Mucosa of gallbladder (tissue), 1 donor: ENCODE results near the gene FARSA. TPM values are rescaled to one million over a fixed set of nuclear protein-coding genes. Genes with fewer than 3 reads are reported as not detected.
"Not testable (repeated sequence)": the region's sequence is repeated elsewhere in the genome, so short reads cannot be mapped to it uniquely, and the experiment has no call there.

Source experiments
- DNase-seq: peaks from one replicate; pipeline ENCODE4 v3.0.0-alpha.2; 2020; ENCODE audit warnings: low spot score
- total RNA-seq: library from RNA; stranded (reverse); gene quantifications from one replicate; pipeline ENCODE4 v1.2.1, GENCODE V29; 2021
- donor health status: DM: no; HTN: no; CAD: no.

FARSA gene
- 54.0 TPM for total RNA-seq

DNA sequence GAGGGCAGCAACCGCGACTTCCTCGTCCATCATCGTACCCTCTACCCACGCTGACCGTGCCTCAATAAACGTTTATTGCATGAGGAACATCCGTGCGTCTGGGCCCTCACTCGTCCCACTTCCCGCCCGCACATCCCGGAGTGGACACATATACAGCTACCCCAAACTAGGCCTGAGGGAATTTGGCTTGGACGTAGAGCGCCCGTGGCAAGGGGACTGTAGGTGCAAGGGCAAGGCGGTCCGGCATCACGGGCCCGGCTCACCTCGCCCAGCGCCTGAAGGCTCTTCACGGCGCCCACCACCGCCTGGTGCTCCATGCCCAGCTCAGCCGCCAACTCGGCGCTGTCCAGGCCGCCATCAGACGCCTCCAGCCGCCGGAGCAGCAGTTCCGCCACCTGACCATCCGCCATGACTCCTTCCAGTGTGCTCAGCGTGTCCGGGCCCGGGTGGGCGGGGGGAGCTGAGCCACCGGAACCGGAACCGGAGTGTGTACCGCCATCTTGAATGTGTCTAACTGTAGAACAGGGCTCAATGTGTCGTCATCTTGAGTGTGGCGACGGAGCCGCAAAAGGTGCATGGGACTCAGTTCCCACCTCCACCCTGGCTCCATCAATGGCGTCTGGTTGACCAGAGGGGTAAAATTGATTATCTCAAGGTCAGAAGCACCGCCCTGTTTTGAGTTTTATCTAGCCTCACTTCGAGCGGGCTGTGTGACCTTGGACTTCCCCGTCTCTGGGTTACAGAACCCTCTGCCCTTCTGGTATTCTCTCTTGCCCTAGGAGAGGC lies at the start of gene FARSA:
Gene FARSA, minus strand, starts transcription at position 425 of the 786 bp plus-strand sequence. Its CDS starts 15 bp downstream, at position 410.
- DNase-seq = peak; percentile 94

- no peak for DNase-seq
These were observed 49.6 kb upstream of the FARSA start for GRCh38 chr19:12983091-12983490.

GRCh38 chr19:12982648-12983047 lies 49.1 kb upstream of the FARSA start:
- no peak for DNase-seq

- DNase-seq = no peak
These were observed 46.5 kb upstream of the FARSA start for GRCh38 chr19:12979974-12980373.

- DNase-seq = not testable (repeated sequence)
These were observed 42.6 kb upstream of the FARSA start for GRCh38 chr19:12976109-12976508.

GRCh38 chr19:12975221-12975741 lies 41.8 kb upstream of the FARSA start:
- no peak for DNase-seq

DNA sequence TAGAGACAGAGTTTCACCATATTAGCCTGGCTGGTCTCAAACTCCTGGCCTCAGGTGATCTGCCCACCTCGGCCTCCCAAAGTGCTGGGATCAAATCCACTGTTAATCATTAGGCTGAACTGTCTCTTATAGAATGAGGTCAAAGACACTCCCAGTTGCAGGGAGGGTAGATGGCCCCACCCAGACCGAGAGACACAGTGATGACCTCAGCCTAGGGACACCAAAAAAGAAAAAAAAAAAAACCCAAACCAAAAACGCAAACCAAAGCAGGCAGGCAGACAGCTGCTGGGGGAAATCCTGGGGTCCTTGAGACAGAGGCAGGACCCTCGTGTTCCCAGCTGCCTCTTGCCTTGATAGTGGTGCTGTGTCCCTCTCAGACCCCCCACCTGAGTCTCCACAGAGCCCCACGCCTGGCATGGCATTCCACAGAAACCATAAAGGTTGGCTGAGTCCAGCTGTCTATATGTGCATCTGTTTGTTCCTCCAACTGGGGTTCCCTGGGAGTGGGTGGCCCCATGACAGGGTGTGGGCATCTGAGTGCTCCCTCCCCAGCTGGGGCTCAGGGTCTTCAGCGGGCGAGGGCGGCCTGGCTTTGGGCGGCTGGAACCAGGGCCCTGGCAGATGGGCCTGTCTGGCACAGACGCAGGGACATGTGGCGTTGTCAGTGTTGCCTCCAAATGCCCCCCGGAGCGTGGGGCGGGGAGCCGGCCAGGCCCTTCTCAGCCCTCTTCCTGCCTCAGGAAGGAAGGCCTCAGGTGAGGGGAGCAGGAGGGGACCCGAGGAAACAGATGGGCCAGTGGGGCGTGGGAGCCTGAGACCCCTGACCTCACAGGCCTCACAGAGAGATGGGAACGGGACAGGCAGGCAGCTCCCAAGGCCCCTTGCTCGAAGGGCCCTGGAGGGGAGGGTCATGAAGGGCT lies 41.0 kb upstream of the FARSA start:
- no peak for DNase-seq

GRCh38 chr19:12973236-12973635 lies 39.7 kb upstream of the FARSA start:
- no peak for DNase-seq

DNA sequence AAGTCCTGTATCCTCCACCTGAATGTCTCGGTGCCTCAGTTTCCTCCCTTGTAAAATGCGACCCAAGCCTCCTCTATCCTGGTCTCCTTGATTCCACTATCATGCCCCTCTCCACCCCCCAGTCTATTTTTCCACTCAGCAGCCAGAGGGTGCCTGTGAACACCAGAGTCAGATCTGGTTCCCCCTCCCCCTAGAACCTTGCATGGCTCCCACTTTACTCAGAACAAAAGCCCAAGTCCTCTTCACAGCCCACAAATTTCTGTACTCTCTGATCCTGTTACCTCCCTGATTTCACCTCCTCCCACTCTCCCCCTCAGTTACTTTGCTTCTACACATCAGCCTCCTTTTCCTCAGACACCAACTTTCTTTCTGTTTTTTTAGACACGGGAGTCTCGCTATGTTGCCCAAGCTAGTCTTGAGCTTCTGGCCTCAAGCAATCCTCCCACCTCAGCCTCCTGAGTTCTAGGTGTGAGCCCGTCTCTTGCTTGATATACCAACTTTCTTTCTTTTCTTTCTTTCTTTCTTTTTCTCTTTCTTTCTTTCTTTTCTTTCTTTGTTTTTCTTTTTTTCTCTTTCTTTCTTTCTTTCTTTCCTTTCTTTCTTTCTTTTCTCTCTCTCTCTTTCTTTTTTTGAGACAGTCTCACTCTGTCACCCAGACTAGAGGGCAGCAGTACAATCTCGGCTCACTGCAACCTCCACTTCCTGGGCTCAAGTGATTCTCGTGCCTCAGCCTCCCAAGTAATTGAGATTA lies 36.7 kb upstream of the FARSA start:
- no peak for DNase-seq

DNA sequence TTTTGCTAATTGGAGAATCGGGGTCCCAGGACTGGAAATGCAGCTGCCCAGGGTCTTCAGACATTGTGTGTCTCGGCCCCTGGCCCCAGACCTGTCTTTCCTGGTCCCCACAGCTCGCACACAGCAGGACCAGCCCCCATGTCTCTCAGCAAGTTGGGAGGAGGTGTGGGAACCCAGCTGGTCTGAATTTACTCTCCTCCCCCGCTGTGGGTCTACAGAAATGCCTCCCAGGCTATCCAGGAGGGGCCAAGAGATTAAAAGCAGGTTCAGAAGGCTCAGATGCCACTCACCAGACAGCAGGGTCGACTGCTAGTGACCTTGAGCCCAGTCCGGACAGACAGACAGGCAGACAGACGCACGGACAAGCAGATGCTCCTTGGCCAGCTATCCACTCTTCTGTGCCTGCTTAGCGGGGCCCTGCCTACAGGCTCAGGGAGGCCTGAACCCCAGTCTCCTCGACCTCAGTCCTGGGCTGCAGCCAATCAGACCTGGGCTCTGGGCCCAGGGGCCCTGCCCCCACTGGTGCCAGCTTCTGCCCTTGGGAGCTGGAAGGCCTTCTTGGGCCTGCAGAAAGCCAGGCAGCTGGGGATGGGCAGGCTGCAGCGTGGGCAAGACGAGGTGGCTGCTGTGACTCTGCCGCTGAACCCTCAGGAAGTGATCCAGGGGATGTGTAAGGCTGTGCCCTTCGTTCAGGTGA lies 35.9 kb upstream of the FARSA start, which contains the start of gene DAND5:
Gene DAND5, plus strand, starts transcription at position 285 of the 697 bp plus-strand sequence. Its CDS starts 85 bp downstream, at position 370.
- no peak for DNase-seq

GRCh38 chr19:12967907-12968306 lies 34.4 kb upstream of the FARSA start:
- DNase-seq = no peak

- no peak for DNase-seq
These were observed 32.3 kb upstream of the FARSA start for GRCh38 chr19:12965812-12966135.

DNA sequence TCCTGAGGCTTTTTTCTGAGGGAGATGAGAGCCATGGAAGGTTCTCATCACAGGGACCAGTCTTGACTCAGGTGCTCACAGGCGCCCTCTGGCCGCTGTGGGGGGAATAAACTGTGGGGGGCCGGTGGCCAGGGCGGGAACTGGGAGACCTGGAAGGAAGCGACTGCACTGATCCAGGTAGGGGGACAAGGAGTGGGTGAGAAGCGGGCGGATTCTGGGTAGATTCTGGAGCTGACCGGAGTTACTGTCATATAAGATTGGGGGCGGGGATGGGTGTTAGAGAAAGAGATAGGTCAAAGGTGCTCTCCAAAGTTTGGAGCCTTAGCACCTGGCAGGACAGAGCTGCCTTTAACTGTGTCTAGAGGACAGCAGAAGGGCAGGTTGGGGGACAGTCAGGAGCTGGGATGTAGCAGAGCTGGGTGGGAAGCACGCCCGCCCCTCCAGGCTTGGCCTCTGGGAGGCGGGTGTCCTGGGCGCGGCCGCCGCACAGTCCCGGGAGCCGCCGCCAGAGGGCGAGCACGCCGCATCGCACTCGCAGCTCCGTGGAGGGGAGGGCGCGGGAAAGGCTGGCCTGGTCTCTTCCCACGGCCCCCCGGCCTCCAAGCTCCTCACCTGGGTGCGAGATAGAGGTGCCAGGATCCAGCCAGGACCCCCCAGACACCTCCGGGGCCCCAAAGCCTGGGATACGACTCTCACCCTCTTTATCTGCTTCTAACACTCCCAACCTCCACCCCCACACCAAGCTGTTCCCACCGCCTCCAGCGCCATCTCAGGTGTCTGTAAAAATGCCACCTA lies 31.7 kb upstream of the FARSA start:
- DNase-seq = peak; percentile 79

DNA sequence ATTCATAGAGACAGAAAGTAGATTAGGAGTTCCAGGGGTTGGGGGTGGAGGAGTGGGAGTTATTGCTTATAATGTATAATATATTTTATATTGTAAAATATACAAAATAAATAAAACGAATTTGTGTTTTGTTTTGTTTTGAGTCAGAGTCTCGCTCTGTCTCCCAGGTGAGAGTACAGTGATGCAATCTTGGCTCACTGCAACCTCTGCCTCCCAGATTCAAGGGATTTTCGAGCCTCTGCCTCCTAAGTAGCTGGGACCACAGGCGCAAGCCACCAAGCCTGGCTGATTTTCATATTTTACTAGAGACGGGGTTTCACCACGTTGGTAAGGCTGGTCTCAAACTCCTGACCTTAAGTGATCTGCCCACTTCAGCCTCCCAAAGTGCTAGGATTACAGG lies 26.0 kb upstream of the FARSA start:
- no peak for DNase-seq

DNA sequence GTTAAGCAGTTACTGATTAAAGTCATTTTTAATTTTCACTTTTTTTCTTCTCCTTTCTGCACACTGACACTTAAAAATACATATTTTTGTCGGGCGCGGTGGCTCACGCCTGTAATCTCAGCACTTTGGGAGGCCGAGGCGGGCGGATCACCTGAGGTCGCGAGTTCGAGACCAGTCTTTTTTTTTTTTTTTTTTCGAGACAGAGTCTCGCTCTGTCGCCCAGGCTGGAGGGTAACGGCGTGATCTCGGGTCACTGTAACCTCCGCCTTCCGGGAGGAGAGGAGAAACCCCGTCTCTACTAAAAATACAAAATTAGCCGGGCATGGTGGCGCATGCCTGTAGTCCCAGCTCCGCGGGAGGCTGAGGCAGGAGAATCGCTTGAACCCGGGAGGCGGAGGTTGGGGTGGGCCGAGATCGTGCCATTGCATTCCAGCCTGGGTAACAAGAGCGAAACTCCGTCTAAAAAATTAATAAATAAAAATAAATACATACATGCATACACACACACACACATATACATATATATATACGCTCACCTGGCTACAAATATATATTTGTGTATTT lies 24.0 kb upstream of the FARSA start:
- DNase-seq = not testable (repeated sequence)

- DNase-seq = peak; percentile 69
These were observed 23.2 kb upstream of the FARSA start, which contains the start of gene GADD45GIP1 for GRCh38 chr19:12956446-12957388. Gene GADD45GIP1 (minus strand): TSS chr19:12957223. CDS start chr19:12957212, 11 bp downstream.

DNA sequence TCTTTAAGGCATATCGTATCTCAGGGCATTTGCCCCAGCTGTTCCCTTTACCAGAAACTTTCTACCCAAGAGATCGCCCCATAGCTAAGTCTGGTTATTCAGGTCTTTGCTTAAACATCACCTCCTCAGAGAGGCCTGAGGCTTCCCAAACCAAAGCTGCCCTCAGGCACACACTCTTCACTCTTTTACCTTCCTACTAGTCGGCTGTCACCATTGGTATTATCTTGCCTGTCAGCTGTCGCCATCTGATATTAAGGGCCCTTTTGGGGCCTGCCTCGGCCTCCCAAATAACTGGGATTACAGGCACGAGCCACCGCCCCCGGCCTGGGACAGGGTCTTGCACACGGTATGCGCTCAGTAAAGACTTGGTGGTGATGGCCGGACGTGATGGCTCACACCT lies 22.5 kb upstream of the FARSA start:
- DNase-seq = no peak

DNA sequence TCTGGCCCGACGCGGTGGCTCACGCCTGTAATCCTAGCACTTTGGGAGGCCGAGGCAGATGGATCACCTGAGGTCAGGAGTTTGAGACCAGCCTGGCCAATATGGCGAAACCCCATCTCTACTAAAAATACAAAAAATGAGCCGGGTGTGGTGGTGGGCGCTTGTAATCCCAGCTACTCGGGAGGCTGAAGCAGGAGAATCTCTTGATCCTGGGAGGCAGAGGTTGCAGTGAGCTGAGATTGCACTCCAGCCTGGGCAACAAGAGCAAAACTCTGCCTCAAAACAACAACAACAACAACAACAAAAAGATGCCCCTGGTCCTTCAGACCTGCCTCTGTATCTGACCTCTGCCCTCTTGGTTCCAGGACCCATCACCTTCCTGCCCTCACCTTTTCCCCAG lies 22.1 kb upstream of the FARSA start:
- DNase-seq = not testable (repeated sequence)

DNA sequence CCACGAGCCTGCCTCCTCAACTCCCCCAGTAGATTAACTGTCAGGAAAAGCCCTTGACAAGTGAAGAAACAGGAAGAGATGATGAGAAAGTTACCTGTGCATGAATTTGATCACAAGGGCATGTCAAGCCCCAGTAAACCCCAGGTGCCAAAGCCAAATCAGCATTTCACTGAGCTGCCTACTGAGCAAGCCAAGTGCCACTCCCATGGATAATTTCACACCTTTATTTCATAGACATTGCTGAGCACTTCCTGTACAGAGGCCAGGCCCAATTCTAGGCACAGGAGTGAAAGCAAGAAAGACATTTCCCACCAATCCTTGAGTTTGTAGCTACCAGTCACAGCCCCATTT lies 21.1 kb upstream of the FARSA start:
- no peak for DNase-seq
